Measurements from ENCODE around the gene STOML1. TPM values are rescaled to one million over a fixed set of nuclear protein-coding genes. Genes with fewer than 3 reads are reported as not detected.

The STOML1 gene
- total and polyA plus RNA-seq, 2 donors from 2014 or later = 15.0 to 22.2 TPM

DNA sequence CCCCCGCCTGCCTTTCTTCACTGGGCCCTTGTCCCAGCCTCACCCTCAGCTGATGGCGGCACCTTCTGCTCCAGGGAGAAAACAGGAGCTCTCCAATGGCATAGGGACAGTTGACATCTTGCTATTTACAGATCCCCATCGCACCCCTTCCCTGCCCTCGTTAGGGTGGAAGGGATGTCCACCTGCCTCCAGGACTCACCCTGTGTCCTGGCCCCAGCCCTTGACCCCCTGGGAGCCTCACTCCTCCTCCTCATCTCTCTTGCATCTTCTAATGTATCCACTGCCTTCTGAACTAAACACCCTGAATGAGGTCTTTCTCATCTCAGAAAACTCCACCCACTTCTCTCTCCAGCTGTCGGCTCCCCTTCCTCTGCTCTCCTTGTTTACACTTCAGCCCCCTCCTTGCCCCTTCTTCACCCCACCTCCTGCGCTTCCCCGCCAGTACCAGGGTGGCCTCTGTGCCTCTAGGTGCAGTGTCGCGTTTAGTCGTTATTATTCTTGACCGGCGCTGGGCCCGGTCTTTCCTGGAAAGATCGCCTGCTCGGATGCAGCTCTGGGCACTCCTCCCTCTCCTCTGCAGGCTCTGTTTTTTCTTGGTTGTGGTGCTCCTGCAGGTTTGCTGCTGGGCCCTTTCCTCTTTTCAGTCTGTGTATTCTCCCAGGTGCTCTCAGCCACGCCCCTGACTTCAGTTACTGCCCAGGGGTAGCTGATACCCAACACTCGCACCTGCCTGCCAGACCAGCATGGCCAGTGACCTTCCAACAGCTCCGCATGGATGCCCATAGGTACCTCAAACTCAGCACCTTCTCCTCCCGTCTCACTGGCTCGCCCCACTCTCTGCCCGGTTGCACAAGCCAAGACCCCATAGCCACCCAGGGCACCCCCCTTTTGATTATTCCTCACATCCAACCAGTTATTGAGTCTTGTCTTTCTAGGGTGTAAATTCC is 45.3 kb upstream of the STOML1 start:
- intact Hi-C loops (cut with DNase I) = no loop called here
- DNase-seq (no peak), FAIRE-seq (no peak)
- TF ChIP-seq, protein P1, sequence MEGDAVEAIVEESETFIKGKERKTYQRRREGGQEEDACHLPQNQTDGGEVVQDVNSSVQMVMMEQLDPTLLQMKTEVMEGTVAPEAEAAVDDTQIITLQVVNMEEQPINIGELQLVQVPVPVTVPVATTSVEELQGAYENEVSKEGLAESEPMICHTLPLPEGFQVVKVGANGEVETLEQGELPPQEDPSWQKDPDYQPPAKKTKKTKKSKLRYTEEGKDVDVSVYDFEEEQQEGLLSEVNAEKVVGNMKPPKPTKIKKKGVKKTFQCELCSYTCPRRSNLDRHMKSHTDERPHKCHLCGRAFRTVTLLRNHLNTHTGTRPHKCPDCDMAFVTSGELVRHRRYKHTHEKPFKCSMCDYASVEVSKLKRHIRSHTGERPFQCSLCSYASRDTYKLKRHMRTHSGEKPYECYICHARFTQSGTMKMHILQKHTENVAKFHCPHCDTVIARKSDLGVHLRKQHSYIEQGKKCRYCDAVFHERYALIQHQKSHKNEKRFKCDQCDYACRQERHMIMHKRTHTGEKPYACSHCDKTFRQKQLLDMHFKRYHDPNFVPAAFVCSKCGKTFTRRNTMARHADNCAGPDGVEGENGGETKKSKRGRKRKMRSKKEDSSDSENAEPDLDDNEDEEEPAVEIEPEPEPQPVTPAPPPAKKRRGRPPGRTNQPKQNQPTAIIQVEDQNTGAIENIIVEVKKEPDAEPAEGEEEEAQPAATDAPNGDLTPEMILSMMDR (IDR thresholded peaks at IDR 0.05; ENCODE audit: borderline replicate concordance, extremely low read depth, insufficient read depth) = no peak
- Histone ChIP-seq H3K36me3 (ENCODE audit: control insufficient read depth in 2 of 3, insufficient read depth in 3 of 3, low read length in 3 of 3) (peaks cover 0 to 21% (median 15%) of the 10 kb centered on the region in 3 donors), H3K4me1 (ENCODE audit: control insufficient read depth in 2 of 3, insufficient read depth in 2 of 3, low read depth in 1 of 3, low read length in 3 of 3) (peaks cover 0 to 10% (median 0%) of the 10 kb centered on the region in 3 donors), H3K9me3 (ENCODE audit: control insufficient read depth in 2 of 3, insufficient read depth in 1 of 3, low read length in 3 of 3) (no peaks in the 10 kb centered on the region), H3K27me3 (ENCODE audit: control insufficient read depth, insufficient read depth, low read length) (no peaks in the 10 kb centered on the region), H3K27ac (ENCODE audit: low read depth in 2 of 2, low read length in 2 of 2) (no peak overlapping the region), H3K4me3 (ENCODE audit: low read length in 3 of 3) (no peak overlapping the region), H3K9ac (ENCODE audit: low read length in 3 of 3) (no peak overlapping the region)

DNA sequence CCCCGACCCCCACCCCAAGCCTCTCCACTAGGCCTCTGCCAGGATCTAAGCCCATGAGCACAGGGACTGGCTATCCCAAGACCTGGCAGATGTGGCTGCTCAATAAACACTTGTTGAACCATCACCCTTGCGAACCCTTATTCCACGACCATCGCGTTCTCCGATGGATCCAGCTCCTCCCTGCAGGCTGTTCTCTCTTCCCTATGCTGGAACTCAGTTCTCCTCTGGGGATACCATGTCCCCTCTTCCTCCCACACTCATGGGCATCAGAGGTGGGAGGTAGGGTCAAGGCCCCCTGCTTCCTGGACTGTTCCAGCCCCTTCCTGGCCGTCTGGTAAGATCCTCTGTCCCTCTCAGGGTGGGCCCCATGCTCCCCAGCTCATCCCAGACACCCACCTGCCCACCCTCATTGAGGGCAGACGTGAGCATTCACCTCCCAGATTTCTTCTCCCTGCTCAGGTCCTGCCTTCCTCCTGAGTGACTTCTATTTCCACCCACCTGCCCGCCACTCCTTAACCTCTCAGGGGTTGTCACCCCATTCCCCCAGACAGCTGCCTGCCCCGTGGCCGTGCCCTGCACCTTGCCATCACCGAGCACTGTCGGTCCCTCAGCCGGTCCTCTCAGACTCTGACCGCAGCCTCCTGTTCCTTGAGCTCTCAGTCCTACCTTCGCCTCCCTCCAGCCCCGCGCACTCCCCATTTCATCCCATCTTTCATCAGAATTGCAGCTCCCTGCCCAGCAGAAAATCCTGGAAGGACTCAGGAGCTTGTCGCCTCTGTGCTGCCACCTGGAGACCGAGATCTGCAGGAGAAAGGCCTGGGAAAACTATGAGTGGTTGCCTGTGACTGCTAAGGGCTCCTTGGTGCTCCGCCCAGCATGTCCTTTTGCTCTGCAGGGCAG is 44.4 kb upstream of the STOML1 start:
- intact Hi-C loops (cut with DNase I) = no loop called here
- TF ChIP-seq, protein P1 (IDR thresholded peaks at IDR 0.05; ENCODE audit: borderline replicate concordance, extremely low read depth, insufficient read depth) = peak; percentile 56
- Histone ChIP-seq H3K9me3 (ENCODE audit: control insufficient read depth in 2 of 3, insufficient read depth in 1 of 3, low read length in 3 of 3) (no peaks in the 10 kb centered on the region), H3K4me3 (ENCODE audit: low read length in 3 of 3) (no peak overlapping the region), H3K36me3 (ENCODE audit: control insufficient read depth in 2 of 3, insufficient read depth in 3 of 3, low read length in 3 of 3) (peaks cover 0 to 21% (median 21%) of the 10 kb centered on the region in 3 donors), H3K4me1 (ENCODE audit: control insufficient read depth in 2 of 3, insufficient read depth in 2 of 3, low read depth in 1 of 3, low read length in 3 of 3) (peaks cover 0 to 10% (median 0%) of the 10 kb centered on the region in 3 donors), H3K27me3 (ENCODE audit: control insufficient read depth, insufficient read depth, low read length) (no peaks in the 10 kb centered on the region), H3K27ac (ENCODE audit: low read depth in 2 of 2, low read length in 2 of 2) (no peak overlapping the region), H3K9ac (ENCODE audit: low read length in 3 of 3) (no peak overlapping the region)
- no peak for FAIRE-seq
- DNase-seq = peak in 4 of 5 donors; percentile 77 to 89 (median 82)

DNA sequence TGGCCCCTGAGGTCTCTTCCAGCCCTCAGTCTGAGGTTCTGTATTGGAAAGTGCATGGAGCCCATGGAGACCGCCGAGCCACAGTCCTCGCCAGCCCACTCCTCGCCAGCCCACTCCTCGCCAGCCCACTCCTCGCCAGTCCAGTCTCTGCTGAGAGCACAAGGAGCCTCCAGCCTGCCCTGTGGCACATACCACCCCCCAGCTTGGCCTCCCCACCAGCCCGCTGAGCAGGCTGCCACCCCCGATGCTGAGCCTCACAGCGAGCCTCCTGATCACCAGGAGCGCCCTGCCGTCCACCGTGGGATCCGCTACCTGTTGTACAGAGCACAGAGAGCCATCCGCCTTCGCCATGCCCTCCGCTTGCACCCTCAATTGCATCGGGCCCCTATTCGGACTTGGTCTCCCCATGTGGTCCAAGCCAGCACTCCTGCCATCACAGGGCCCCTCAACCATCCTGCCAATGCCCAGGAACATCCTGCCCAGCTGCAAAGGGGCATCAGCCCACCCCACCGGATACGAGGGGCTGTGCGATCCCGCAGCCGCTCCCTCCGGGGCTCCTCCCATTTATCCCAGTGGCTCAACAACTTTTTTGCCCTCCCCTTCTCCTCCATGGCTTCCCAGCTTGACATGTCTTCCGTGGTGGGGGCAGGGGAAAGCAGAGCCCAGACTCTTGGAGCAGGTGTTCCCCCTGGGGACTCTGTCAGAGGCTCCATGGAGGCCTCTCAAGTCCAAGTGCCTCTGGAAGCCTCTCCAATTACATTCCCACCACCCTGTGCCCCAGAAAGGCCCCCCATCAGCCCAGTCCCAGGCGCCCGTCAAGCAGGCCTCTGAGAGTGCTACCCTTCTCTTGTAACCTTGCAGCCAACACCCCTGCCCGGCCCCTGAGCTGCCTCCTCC is 43.3 kb upstream of the STOML1 start:
- TF ChIP-seq, protein P1 (IDR thresholded peaks at IDR 0.05; ENCODE audit: borderline replicate concordance, extremely low read depth, insufficient read depth) = no peak
- H3K4me3 ChIP-seq (ENCODE audit: low read length in 3 of 3) = no peak overlapping the region
- no peak for DNase-seq
- intact Hi-C loops (cut with DNase I) = no loop called here
- no peaks in the 10 kb centered on the region for H3K27me3 ChIP-seq (ENCODE audit: control insufficient read depth, insufficient read depth, low read length)
- no peaks in the 10 kb centered on the region for H3K9me3 ChIP-seq (ENCODE audit: control insufficient read depth in 2 of 3, insufficient read depth in 1 of 3, low read length in 3 of 3)
- H3K9ac ChIP-seq (ENCODE audit: low read length in 3 of 3) = no peak overlapping the region
- H3K4me1 ChIP-seq (ENCODE audit: control insufficient read depth in 2 of 3, insufficient read depth in 2 of 3, low read depth in 1 of 3, low read length in 3 of 3) = peaks cover 0 to 10% (median 0%) of the 10 kb centered on the region in 3 donors
- no peak overlapping the region for H3K27ac ChIP-seq (ENCODE audit: low read depth in 2 of 2, low read length in 2 of 2)
- peaks cover 0 to 21% (median 21%) of the 10 kb centered on the region in 3 donors for H3K36me3 ChIP-seq (ENCODE audit: control insufficient read depth in 2 of 3, insufficient read depth in 3 of 3, low read length in 3 of 3)
- no peak for FAIRE-seq

Data from kidney (tissue), 14 donors.